Neuronal stem cell (in vitro differentiated cells): ENCODE measurements around the gene SRSF10. TPM values are rescaled to one million over a fixed set of nuclear protein-coding genes. Genes with fewer than 3 reads are reported as not detected.

ENCODE experiments used
- DNase-seq: peaks from one replicate; pipeline ENCODE4 v3.0.0-alpha.2; 2013; ENCODE audit warnings: low spot score
- H2AFZ ChIP-seq: one replicate; pipeline ENCODE4 v1.6.1; 2013; ENCODE audit warnings: mild to moderate bottlenecking, low read length, inconsistent platforms
- H2AK5ac ChIP-seq: 2 replicates; pipeline ENCODE4 v1.6.1; 2013; ENCODE audit warnings: low read depth, mild to moderate bottlenecking, inconsistent platforms, low read length, moderate library complexity, mixed read lengths
- H2BK120ac ChIP-seq: 2 replicates; pipeline ENCODE4 v1.6.1; 2013; ENCODE audit warnings: low read depth, mild to moderate bottlenecking, inconsistent platforms, low read length, moderate library complexity, mixed read lengths
- H2BK12ac ChIP-seq: one replicate; pipeline ENCODE4 v1.6.1; 2013; ENCODE audit warnings: low read length, inconsistent platforms
- H2BK15ac ChIP-seq: 2 replicates; pipeline ENCODE4 v1.6.1; 2013; ENCODE audit warnings: mild to moderate bottlenecking, low read length, inconsistent platforms, mixed read lengths
- H2BK5ac ChIP-seq: one replicate; pipeline ENCODE4 v1.6.1; 2013; ENCODE audit warnings: inconsistent platforms, mild to moderate bottlenecking, low read length, moderate library complexity
- H3K14ac ChIP-seq: one replicate; pipeline ENCODE4 v1.6.1; 2013; ENCODE audit warnings: low read length, inconsistent platforms
- H3K18ac ChIP-seq: 2 replicates; pipeline ENCODE4 v1.6.1; 2013; ENCODE audit warnings: low read length, inconsistent platforms
- H3K23ac ChIP-seq: 2 replicates; pipeline ENCODE4 v1.6.1; 2013; ENCODE audit warnings: low read depth, mild to moderate bottlenecking, mixed read lengths, low read length, inconsistent platforms; ENCODE audit not compliant: poor library complexity
- H3K27ac ChIP-seq: replicated peaks from 3 replicates; pipeline ENCODE4 v1.5.1; 2013; ENCODE audit warnings: low read length, inconsistent platforms
- H3K27me3 ChIP-seq, 3 experiments: 2 replicates each; pipeline ENCODE4 v1.6.1; 2013; ENCODE audit warnings: low read length in 3 of 3, mild to moderate bottlenecking in 2 of 3, inconsistent platforms in 1 of 3, low read depth in 1 of 3, mixed read lengths in 1 of 3, moderate library complexity in 1 of 3; ENCODE audit not compliant: control insufficient read depth in 3 of 3, insufficient read depth in 3 of 3
- H3K36me3 ChIP-seq, 2 donors: replicated peaks in 1 of 2; 2 replicates each; pipeline ENCODE4 v1.6.1; 2013; ENCODE audit warnings: low read length in 2 of 2; ENCODE audit not compliant: control insufficient read depth in 2 of 2, insufficient read depth in 2 of 2
- H3K4ac ChIP-seq: 2 replicates; pipeline ENCODE4 v1.6.1; 2013; ENCODE audit warnings: inconsistent platforms, mild to moderate bottlenecking, low read length, moderate library complexity
- H3K4me1 ChIP-seq, 2 donors: 1 replicate in 1 of 2; 2 replicates in 1 of 2; pipeline ENCODE4 v1.6.1; 2013; ENCODE audit warnings: low read length in 2 of 2, low read depth in 1 of 2; ENCODE audit not compliant: control insufficient read depth in 2 of 2, insufficient read depth in 1 of 2
- H3K4me2 ChIP-seq: one replicate; pipeline ENCODE4 v1.6.1; 2013; ENCODE audit warnings: mild to moderate bottlenecking, low read length, inconsistent platforms; ENCODE audit not compliant: insufficient read depth, poor library complexity, severe bottlenecking
- H3K4me3 ChIP-seq, 2 donors: 2 replicates each; pipeline ENCODE4 v1.5.1; 2013; ENCODE audit warnings: low read length in 2 of 2, mild to moderate bottlenecking in 2 of 2, inconsistent platforms in 1 of 2, moderate library complexity in 1 of 2
- H3K79me1 ChIP-seq: one replicate; pipeline ENCODE4 v1.6.1; 2013; ENCODE audit warnings: low read depth, mild to moderate bottlenecking, inconsistent platforms, low read length, moderate library complexity
- H3K9ac ChIP-seq: one replicate; pipeline ENCODE4 v1.6.1; 2013; ENCODE audit warnings: mild to moderate bottlenecking, low read depth, low read length, inconsistent platforms; ENCODE audit not compliant: poor library complexity
- H3K9me3 ChIP-seq, 2 donors: replicated peaks in 1 of 2; 2 replicates each; pipeline versions ENCODE3 to v1.6.1; 2013; ENCODE audit warnings: low read length in 2 of 2, mild to moderate bottlenecking in 2 of 2, inconsistent platforms in 1 of 2, low read depth in 1 of 2, mixed read lengths in 1 of 2, moderate library complexity in 1 of 2; ENCODE audit not compliant: control insufficient read depth in 2 of 2, insufficient read depth in 1 of 2
- H4K8ac ChIP-seq: one replicate; pipeline ENCODE4 v1.6.1; 2013; ENCODE audit warnings: low read depth, mild to moderate bottlenecking, inconsistent platforms, low read length, moderate library complexity
- H4K91ac ChIP-seq: one replicate; pipeline ENCODE4 v1.6.1; 2013; ENCODE audit warnings: low read length, low read depth, mild to moderate bottlenecking, inconsistent platforms; ENCODE audit not compliant: poor library complexity
- WGBS, 2 donors: extraction: QIAGEN DNeasy Blood & Tissue Kit; methylation state at CpG; one replicate each; pipeline ENCODE4 v1.1.7; 2013; ENCODE audit warnings: missing lambda C conversion rate in 2 of 2, mixed read lengths in 1 of 2; ENCODE audit not compliant: insufficient read length in 2 of 2, insufficient replicate concordance in 1 of 2; ENCODE audit errors: extremely low coverage in 2 of 2; 5-methylcytosine and 5-hydroxymethylcytosine counted together
- small RNA-seq: library from polyadenylated mRNA; stranded (forward); fragments of <200 nt; extraction: miRNeasy Mini kit (QIAGEN cat#:217004); gene quantifications from one replicate; pipeline ENCODE3, GENCODE V24; 2013; ENCODE audit not compliant: insufficient read depth

The SRSF10 gene

GRCh38 chr1:23915466-23915865, 64.7 kb downstream of the SRSF10 start:
- Histone ChIP-seq H3K4me3 (no peak overlapping the region), H2BK15ac (no peak overlapping the region), H3K4me1 (peaks cover 1 to 5% of the 10 kb centered on the region in 2 donors), H4K8ac (no peak overlapping the region), H3K9ac (no peak overlapping the region), H3K4me2 (no peak overlapping the region), H2BK120ac (no peak overlapping the region), H4K91ac (no peak overlapping the region), H3K23ac (no peak overlapping the region), H3K4ac (no peak overlapping the region), H3K79me1 (no peaks in the 10 kb centered on the region), H3K9me3 (no peaks in the 10 kb centered on the region), H3K36me3 (no peaks in the 10 kb centered on the region), H2BK12ac (no peak overlapping the region), H2AK5ac (no peak overlapping the region), H2AFZ (no peak overlapping the region), H3K27me3 (no peaks in the 10 kb centered on the region), H2BK5ac (no peak overlapping the region), H3K18ac (no peak overlapping the region), H3K27ac (no peak overlapping the region), H3K14ac (no peak overlapping the region)
- WGBS, 2 donors: no CpG with 5 or more reads among the region's 5 CpGs
- DNase-seq: no peak

GRCh38 chr1:23914921-23915320, 65.2 kb downstream of the SRSF10 start:
- H3K9ac ChIP-seq: no peak overlapping the region
- H2BK120ac ChIP-seq: no peak overlapping the region
- no peak overlapping the region for H3K18ac ChIP-seq
- no peak overlapping the region for H3K4me2 ChIP-seq
- no peak overlapping the region for H3K27ac ChIP-seq
- no peak overlapping the region for H2AFZ ChIP-seq
- H3K27me3 ChIP-seq: no peaks in the 10 kb centered on the region
- H2BK15ac ChIP-seq: no peak overlapping the region
- no peaks in the 10 kb centered on the region for H3K36me3 ChIP-seq
- H4K91ac ChIP-seq: no peak overlapping the region
- no peak overlapping the region for H3K4ac ChIP-seq
- no peak overlapping the region for H3K14ac ChIP-seq
- H2BK5ac ChIP-seq: no peak overlapping the region
- H3K4me3 ChIP-seq: no peak overlapping the region
- no peak overlapping the region for H3K23ac ChIP-seq
- H3K4me1 ChIP-seq: peaks cover 1 to 5% of the 10 kb centered on the region in 2 donors
- H3K79me1 ChIP-seq: no peaks in the 10 kb centered on the region
- no peak for DNase-seq
- H2AK5ac ChIP-seq: no peak overlapping the region
- no CpG with 5 or more reads among the region's 4 CpGs for WGBS, 2 donors
- H4K8ac ChIP-seq: no peak overlapping the region
- H2BK12ac ChIP-seq: no peak overlapping the region
- H3K9me3 ChIP-seq: no peaks in the 10 kb centered on the region

Small RNAs within 50 kb of the gene (small RNA-seq; reads per million reads assigned to genes)
- gene MIR378F: not detected
